Esophagus muscularis mucosa (tissue), 4 donors: ENCODE results near the gene HTT. TPM values are rescaled to one million over a fixed set of nuclear protein-coding genes. Genes with fewer than 3 reads are reported as not detected.
A peak's percentile ranks its signal among the peaks of the same experiment; 100 is the strongest.

Experiments
- DNase-seq: peaks from one replicate; pipeline ENCODE4 v3.0.0-alpha.2; 2017; ENCODE audit errors: extremely low spot score
- H3K27ac ChIP-seq, 4 donors: fragments of 200-600 bp; sonication (generic); replicated peaks in 1 of 4; 1 replicate in 3 of 4; 2 replicates in 1 of 4; pipeline ENCODE4 v1.5.1; 2016 to 2019; ENCODE audit warnings: mild to moderate bottlenecking in 1 of 4
- H3K27me3 ChIP-seq, 4 donors: fragments of 200-600 bp; sonication (generic); one replicate each; pipeline versions ENCODE4 v1.5.1 to v1.6.0; 2016 to 2019
- H3K36me3 ChIP-seq, 4 donors: fragments of 200-600 bp; sonication (generic); one replicate each; pipeline ENCODE4 v1.5.1; 2016 to 2019
- H3K4me1 ChIP-seq, 4 donors: fragments of 200-600 bp; sonication (generic); one replicate each; pipeline ENCODE4 v1.5.1; 2016 to 2019
- H3K4me3 ChIP-seq, 4 donors: fragments of 200-600 bp; sonication (generic); 1 replicate in 2 of 4; 2 replicates in 2 of 4; pipeline ENCODE4 v1.5.1; 2016 to 2019; ENCODE audit warnings: mild to moderate bottlenecking in 4 of 4, moderate library complexity in 1 of 4
- H3K9me3 ChIP-seq, 4 donors: fragments of 200-600 bp; sonication (generic); 1 replicate in 3 of 4; 2 replicates in 1 of 4; pipeline ENCODE4 v1.5.1; 2016 to 2019
- EP300 ChIP-seq: sonication (generic); formaldehyde crosslinking; IDR thresholded peaks from one replicate; pipeline ENCODE4 v1.6.1; 2017; ENCODE audit warnings: antibody characterized with exemption
- POLR2A ChIP-seq: fragments of 450-650 bp; IDR thresholded peaks from one replicate; pipeline ENCODE4 v1.6.1; 2017; ENCODE audit warnings: antibody characterized with exemption, moderate library complexity, mild to moderate bottlenecking, low read depth
- POLR2AphosphoS5 ChIP-seq, 2 donors: sonication (generic); formaldehyde crosslinking; IDR thresholded peaks; one replicate each; pipeline ENCODE4 v1.6.1; 2017; ENCODE audit warnings: antibody characterized with exemption in 2 of 2
- WGBS: methylation state at CpG from one replicate; pipeline ENCODE4 v1.1.5; 2018; 5-methylcytosine and 5-hydroxymethylcytosine counted together
- intact Hi-C: fragments of 100-400 bp; cut with DNase I; formaldehyde crosslinking; loops from one replicate; pipeline ENCODE4 v1.15.1; 2023
- total RNA-seq, 4 donors: library from RNA; depleted of rRNA; stranded (reverse); fragments of >200 nt; gene quantifications; one replicate each; pipeline versions ENCODE4 v1.1.0 to v1.2.1, GENCODE V29; 2016
- TF ChIP-seq, protein P1 (sequence below), 3 experiments: fragments of 200-600 bp in 2 of 3; fragments of 450-650 bp in 1 of 3; sonication (generic) in 2 of 3; IDR thresholded peaks; one replicate each; pipeline ENCODE4 v1.5.1; 2017 to 2019; ENCODE audit warnings: antibody characterized with exemption in 3 of 3, mild to moderate bottlenecking in 2 of 3, moderate library complexity in 1 of 3

Gene HTT
- total RNA-seq, 4 donors from 2014 or later, result 30.2 to 65.7 (median 49.3) TPM

DNA sequence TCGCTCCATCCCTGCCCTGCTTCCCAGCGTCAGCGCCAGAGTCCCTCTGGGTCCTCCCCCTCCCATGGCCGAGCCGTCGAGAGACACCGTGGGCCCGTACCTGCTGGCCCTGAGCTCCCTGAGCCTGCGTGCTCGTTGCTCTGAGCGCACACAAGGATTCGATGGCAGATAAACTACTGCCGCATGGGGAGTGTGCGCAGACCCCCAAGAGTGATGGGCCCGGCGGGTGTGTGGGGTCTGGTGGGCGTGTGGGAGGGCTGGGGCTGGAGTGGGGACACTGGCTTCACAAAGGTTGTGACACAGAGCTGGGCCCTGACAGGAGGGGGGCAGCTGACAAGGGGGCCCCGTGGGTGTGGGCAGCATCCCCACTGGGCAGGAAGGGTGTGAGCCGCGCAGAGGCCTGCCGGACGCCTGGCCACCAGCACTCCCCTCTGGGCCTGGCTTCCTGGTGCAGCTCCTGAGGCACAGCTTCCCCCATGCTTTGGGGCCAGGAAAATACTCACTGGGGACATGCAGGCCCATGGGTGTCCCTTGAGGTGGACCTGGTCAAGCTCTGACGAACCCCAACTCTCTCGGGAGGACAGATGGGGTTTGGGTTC, 213.6 kb downstream of the HTT start:
- H3K36me3 ChIP-seq, result no peaks in the 10 kb centered on the region
- TF ChIP-seq EP300 (no peak), POLR2AphosphoS5 (IDR thresholded peaks at IDR 0.05) (no peak), POLR2A (no peak)
- TF ChIP-seq, protein P1, sequence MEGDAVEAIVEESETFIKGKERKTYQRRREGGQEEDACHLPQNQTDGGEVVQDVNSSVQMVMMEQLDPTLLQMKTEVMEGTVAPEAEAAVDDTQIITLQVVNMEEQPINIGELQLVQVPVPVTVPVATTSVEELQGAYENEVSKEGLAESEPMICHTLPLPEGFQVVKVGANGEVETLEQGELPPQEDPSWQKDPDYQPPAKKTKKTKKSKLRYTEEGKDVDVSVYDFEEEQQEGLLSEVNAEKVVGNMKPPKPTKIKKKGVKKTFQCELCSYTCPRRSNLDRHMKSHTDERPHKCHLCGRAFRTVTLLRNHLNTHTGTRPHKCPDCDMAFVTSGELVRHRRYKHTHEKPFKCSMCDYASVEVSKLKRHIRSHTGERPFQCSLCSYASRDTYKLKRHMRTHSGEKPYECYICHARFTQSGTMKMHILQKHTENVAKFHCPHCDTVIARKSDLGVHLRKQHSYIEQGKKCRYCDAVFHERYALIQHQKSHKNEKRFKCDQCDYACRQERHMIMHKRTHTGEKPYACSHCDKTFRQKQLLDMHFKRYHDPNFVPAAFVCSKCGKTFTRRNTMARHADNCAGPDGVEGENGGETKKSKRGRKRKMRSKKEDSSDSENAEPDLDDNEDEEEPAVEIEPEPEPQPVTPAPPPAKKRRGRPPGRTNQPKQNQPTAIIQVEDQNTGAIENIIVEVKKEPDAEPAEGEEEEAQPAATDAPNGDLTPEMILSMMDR (IDR thresholded peaks at IDR 0.05), result no peak
- DNase-seq, result no peak
- peaks cover 0 to 31% (median 3%) of the 10 kb centered on the region in 4 donors for H3K27me3 ChIP-seq
- peaks cover 22 to 47% (median 43%) of the 10 kb centered on the region in 4 donors for H3K4me1 ChIP-seq
- intact Hi-C loops, result no loop called here
- WGBS, result 85% methylated on average over 14 of the region's 24 CpGs
- no peaks in the 10 kb centered on the region for H3K9me3 ChIP-seq
- no peak overlapping the region for H3K4me3 ChIP-seq
- no peak overlapping the region for H3K27ac ChIP-seq

GRCh38 chr4:3288571-3289094, 214.2 kb downstream of the HTT start:
- 90% methylated on average over 3 of the region's 11 CpGs for WGBS
- Histone ChIP-seq H3K27me3 (peaks cover 0 to 28% (median 3%) of the 10 kb centered on the region in 4 donors), H3K9me3 (no peaks in the 10 kb centered on the region), H3K36me3 (no peaks in the 10 kb centered on the region), H3K4me1 (peaks cover 23 to 50% (median 46%) of the 10 kb centered on the region in 4 donors), H3K4me3 (no peak overlapping the region), H3K27ac (no peak overlapping the region)
- no peak for DNase-seq
- no peak for TF ChIP-seq POLR2A
- TF ChIP-seq, protein P1 (IDR thresholded peaks at IDR 0.05), result no peak
- TF ChIP-seq POLR2AphosphoS5 (IDR thresholded peaks at IDR 0.05), result no peak
- no peak for TF ChIP-seq EP300
- intact Hi-C loops, result no loop called here

- Histone ChIP-seq H3K4me3 (no peak overlapping the region), H3K27me3 (peaks cover 0 to 19% (median 3%) of the 10 kb centered on the region in 4 donors), H3K4me1 (peaks cover 31 to 64% (median 58%) of the 10 kb centered on the region in 4 donors), H3K27ac (no peak overlapping the region), H3K9me3 (no peaks in the 10 kb centered on the region), H3K36me3 (no peaks in the 10 kb centered on the region)
- intact Hi-C loops, result loop anchor here (5.0 kb wide), 1 partner anchor 88 kb away; no protein-coding TSS in a partner anchor
- TF ChIP-seq, protein P1 (IDR thresholded peaks at IDR 0.05), result no peak
- TF ChIP-seq POLR2AphosphoS5 (IDR thresholded peaks at IDR 0.05) (no peak), POLR2A (no peak), EP300 (no peak)
- no peak for DNase-seq
- WGBS, result 95% methylated on average over 11 of the region's 11 CpGs
Measured at GRCh38 chr4:3290476-3290875, 216.0 kb downstream of the HTT start.

GRCh38 chr4:3290889-3291321, 216.4 kb downstream of the HTT start:
- Histone ChIP-seq H3K36me3 (no peaks in the 10 kb centered on the region), H3K27me3 (peaks cover 0 to 15% (median 3%) of the 10 kb centered on the region in 4 donors), H3K4me3 (peak overlapping the region in 1 of 4 donors; percentile 89), H3K27ac (peak overlapping the region in 3 of 4 donors; percentile 92 to 99 (median 99)), H3K4me1 (peaks cover 31 to 64% (median 58%) of the 10 kb centered on the region in 4 donors), H3K9me3 (no peaks in the 10 kb centered on the region)
- intact Hi-C loops, result loop anchor here (5.0 kb wide), 1 partner anchor 89 kb away; no protein-coding TSS in a partner anchor
- no peak for DNase-seq
- TF ChIP-seq POLR2AphosphoS5 (IDR thresholded peaks at IDR 0.05) (no peak), POLR2A (no peak), EP300 (no peak)
- TF ChIP-seq, protein P1 (IDR thresholded peaks at IDR 0.05), result no peak
- whole genome bisulfite sequencing, result 79% methylated on average over 6 of the region's 9 CpGs
